Kidney (tissue), 14 donors: ENCODE data around the gene RAB6B. TPM values are rescaled to one million over a fixed set of nuclear protein-coding genes. Genes with fewer than 3 reads are reported as not detected.
A peak's percentile ranks its signal among the peaks of the same experiment; 100 is the strongest.
"Not testable (repeated sequence)": the region's sequence is repeated elsewhere in the genome, so short reads cannot be mapped to it uniquely, and the experiment has no call there.

Source experiments
- DNase-seq, 5 donors: peaks; one replicate each; pipeline ENCODE4 v3.0.0-alpha.2; 2013 to 2020
- FAIRE-seq: peaks from 2 replicates; lab custom pipeline; 2012; peaks lifted over from hg19 to GRCh38; lab: Jason Lieb, UNC
- H3K27ac ChIP-seq, 2 donors: one replicate each; pipeline ENCODE4 v1.7.0; 2013; ENCODE audit warnings: low read depth in 2 of 2, low read length in 2 of 2, inconsistent platforms in 1 of 2
- H3K27me3 ChIP-seq: one replicate; pipeline ENCODE4 v1.7.1; 2013; ENCODE audit warnings: low read length, inconsistent platforms; ENCODE audit not compliant: control insufficient read depth, insufficient read depth
- H3K36me3 ChIP-seq, 3 donors: one replicate each; pipeline versions ENCODE4 v1.7.0 to v1.7.1; 2013; ENCODE audit warnings: low read length in 3 of 3, control low read depth in 1 of 3, inconsistent platforms in 1 of 3; ENCODE audit not compliant: insufficient read depth in 3 of 3, control insufficient read depth in 2 of 3
- H3K4me1 ChIP-seq, 3 donors: one replicate each; pipeline versions ENCODE4 v1.7.0 to v1.7.1; 2013; ENCODE audit warnings: low read length in 3 of 3, inconsistent platforms in 1 of 3, low read depth in 1 of 3; ENCODE audit not compliant: control insufficient read depth in 2 of 3, insufficient read depth in 2 of 3
- H3K4me3 ChIP-seq, 3 donors: one replicate each; pipeline versions ENCODE4 v1.7.0 to v1.8.1; 2013; ENCODE audit warnings: low read length in 3 of 3, control low read depth in 1 of 3, inconsistent platforms in 1 of 3
- H3K9ac ChIP-seq, 3 donors: one replicate each; pipeline versions ENCODE4 v1.7.0 to v1.7.1; 2013; ENCODE audit warnings: low read length in 3 of 3, control low read depth in 1 of 3, inconsistent platforms in 1 of 3
- H3K9me3 ChIP-seq, 3 donors: one replicate each; pipeline versions ENCODE4 v1.7.0 to v1.7.1; 2013; ENCODE audit warnings: low read length in 3 of 3, control low read depth in 1 of 3, inconsistent platforms in 1 of 3; ENCODE audit not compliant: control insufficient read depth in 2 of 3, insufficient read depth in 1 of 3
- intact Hi-C: fragments of 100-400 bp; cut with DNase I; formaldehyde crosslinking; loops from one replicate; pipeline ENCODE4 v1.11.1; 2022
- polyA plus RNA-seq: library from polyadenylated mRNA; stranded (reverse); fragments of 350-450 nt; fragmentation: Illumina TruSeq; extraction: RNeasy Lipid Tissue Mini Kit (QIAGEN cat#74804); gene quantifications from one replicate; pipeline ENCODE4 v1.2.3, GENCODE V29; 2014; ENCODE audit warnings: low read depth, low replicate concordance; ENCODE audit not compliant: insufficient read depth
- total RNA-seq: library from RNA; stranded (reverse); fragmentation: NEBNext Ultra II Directional; extraction: Animal tissue kit (Norgen Biotek cat#: 25700); gene quantifications from one replicate; pipeline ENCODE4 v1.2.1, GENCODE V29; 2021
- TF ChIP-seq, protein P1 (sequence below): IDR thresholded peaks from 3 replicates; pipeline ENCODE4 v1.5.1; 2012; ENCODE audit warnings: mild to moderate bottlenecking, moderate library complexity, borderline replicate concordance; ENCODE audit not compliant: insufficient read depth; ENCODE audit errors: extremely low read depth
- donor health status: control.
- donor health status: control.
- donor health status: control.
- donor health status: control.
- donor health status: control.
- donor health status: DM: yes; HTN: yes; CAD: no.
- donor health status: Normal renal cell carcinoma (clear cell type).

Gene RAB6B
- total and polyA plus RNA-seq, 2 donors from 2014 or later = 6.6 to 17.7 TPM

DNA sequence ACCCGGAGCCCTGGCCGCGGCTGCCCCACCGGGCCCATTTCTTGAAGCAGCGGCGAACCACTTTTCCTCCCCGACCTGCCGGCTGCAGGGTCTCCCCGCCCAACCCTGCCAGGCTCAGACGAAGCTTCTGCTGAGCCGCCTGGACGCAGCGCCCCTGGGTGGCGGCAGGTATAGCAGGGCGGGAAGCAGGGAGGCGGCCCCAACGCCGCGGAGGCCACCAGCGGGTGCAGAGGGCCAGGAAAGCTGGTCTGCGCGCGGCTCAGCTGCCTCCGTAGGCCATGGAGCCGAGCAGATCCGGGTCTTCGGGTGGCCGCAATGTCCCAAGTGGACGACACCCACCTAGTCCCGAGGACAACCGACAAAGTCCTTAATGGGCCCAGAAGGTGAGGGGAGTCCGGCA is 111.9 kb downstream of the RAB6B start:
- intact Hi-C loops = no loop called here
- DNase-seq = peak in 1 of 5 donors; percentile 65
- Histone ChIP-seq H3K36me3 (no peaks in the 10 kb centered on the region), H3K27me3 (peaks cover 2% of the 10 kb centered on the region), H3K9me3 (no peaks in the 10 kb centered on the region), H3K4me1 (no peaks in the 10 kb centered on the region), H3K27ac (no peak overlapping the region), H3K9ac (no peak overlapping the region), H3K4me3 (no peak overlapping the region)
- TF ChIP-seq, protein P1, sequence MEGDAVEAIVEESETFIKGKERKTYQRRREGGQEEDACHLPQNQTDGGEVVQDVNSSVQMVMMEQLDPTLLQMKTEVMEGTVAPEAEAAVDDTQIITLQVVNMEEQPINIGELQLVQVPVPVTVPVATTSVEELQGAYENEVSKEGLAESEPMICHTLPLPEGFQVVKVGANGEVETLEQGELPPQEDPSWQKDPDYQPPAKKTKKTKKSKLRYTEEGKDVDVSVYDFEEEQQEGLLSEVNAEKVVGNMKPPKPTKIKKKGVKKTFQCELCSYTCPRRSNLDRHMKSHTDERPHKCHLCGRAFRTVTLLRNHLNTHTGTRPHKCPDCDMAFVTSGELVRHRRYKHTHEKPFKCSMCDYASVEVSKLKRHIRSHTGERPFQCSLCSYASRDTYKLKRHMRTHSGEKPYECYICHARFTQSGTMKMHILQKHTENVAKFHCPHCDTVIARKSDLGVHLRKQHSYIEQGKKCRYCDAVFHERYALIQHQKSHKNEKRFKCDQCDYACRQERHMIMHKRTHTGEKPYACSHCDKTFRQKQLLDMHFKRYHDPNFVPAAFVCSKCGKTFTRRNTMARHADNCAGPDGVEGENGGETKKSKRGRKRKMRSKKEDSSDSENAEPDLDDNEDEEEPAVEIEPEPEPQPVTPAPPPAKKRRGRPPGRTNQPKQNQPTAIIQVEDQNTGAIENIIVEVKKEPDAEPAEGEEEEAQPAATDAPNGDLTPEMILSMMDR = no peak
- FAIRE-seq = no peak

DNA sequence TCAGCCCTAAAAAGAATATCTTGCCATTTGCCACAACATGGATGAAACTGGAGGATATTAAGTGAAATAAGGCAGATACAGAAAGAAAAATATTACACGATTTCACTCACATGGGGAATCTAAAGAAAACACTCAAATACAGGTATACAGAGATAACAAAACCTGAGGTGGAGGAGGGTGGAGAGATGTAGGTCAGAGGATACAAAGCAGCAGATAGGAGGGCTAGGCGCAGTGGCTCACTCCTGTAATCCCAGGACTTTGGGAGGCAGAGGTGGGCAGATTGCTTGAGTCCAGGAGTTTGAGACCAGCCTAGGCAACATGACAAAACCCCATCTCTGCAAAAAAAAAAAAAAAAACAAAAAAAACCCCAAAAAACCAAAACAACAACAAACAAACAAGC is 113.2 kb downstream of the RAB6B start:
- H3K9me3 ChIP-seq = no peaks in the 10 kb centered on the region
- H3K27me3 ChIP-seq = peaks cover 2% of the 10 kb centered on the region
- no peaks in the 10 kb centered on the region for H3K4me1 ChIP-seq
- TF ChIP-seq, protein P1 = no peak
- DNase-seq = no peak
- intact Hi-C loops = no loop called here
- H3K27ac ChIP-seq = no peak overlapping the region
- H3K4me3 ChIP-seq = no peak overlapping the region
- no peak for FAIRE-seq
- H3K36me3 ChIP-seq = no peaks in the 10 kb centered on the region
- no peak overlapping the region for H3K9ac ChIP-seq

DNA sequence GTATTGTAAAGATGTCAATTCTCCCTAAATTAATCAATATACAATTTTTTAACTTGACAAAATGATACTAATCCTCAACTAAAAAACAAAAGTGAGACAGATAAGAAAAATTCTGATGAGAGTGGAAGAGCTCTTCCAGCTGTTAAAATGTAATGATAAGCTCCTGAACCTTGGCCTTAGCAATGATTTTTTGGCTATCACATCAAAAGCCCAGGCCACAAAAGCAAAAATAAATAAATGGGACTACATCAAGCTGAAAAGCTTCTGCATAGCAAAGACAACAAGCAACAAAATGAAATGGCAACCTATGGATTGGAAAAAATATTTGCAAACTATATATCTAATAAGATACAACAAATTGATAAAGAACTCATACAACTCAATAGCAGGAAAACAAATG is 114.1 kb downstream of the RAB6B start:
- Histone ChIP-seq H3K9me3 (no peaks in the 10 kb centered on the region), H3K4me1 (no peaks in the 10 kb centered on the region), H3K27ac (no peak overlapping the region), H3K9ac (no peak overlapping the region), H3K4me3 (no peak overlapping the region), H3K36me3 (no peaks in the 10 kb centered on the region), H3K27me3 (peaks cover 2% of the 10 kb centered on the region)
- intact Hi-C loops = no loop called here
- FAIRE-seq (no peak), DNase-seq (no peak)
- TF ChIP-seq, protein P1 = no peak

DNA sequence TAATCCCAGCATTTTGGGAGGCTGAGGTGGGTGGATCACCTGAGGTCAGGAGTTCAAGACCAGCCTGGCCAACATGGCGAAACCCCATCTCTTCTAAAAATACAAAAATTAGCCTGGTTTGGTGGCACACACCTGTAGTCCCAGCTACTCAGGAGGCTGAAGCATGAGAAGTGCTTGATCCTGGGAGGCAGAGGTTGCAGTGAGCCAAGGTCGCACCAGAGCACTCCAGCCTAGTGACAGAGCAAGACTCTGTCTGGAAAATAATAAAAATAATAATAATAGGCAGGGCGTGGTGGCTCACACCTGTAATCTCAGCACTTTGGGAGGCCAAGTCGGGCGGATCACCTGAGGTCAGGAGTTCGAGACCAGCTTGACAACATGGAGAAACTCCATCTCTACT is 114.9 kb downstream of the RAB6B start:
- H3K9me3 ChIP-seq, H3K9ac ChIP-seq, H3K36me3 ChIP-seq, H3K4me3 ChIP-seq, intact Hi-C loops, H3K27me3 ChIP-seq, H3K4me1 ChIP-seq, DNase-seq, H3K27ac ChIP-seq, FAIRE-seq: not testable (repeated sequence)
